Measurements from ENCODE around the gene OGN.

The OGN gene

GRCh38 chr9:92393686-92394085, 10.7 kb downstream of the OGN start:
- Histone ChIP-seq H3K36me3 (ENCODE audit: insufficient read depth, low read length) (no peaks in the 10 kb centered on the region; the same call in 1 of the 2 replicates), H3K27ac (no peak overlapping the region), H3K4me3 (no peak overlapping the region), H3K9ac (ENCODE audit: insufficient read length) (no peak overlapping the region), H3K9me3 (ENCODE audit: low read depth, low read length) (no peaks in the 10 kb centered on the region)
- TF ChIP-seq FOXP2 (optimal IDR thresholded peaks at IDR 0.05; ENCODE audit: control extremely low read depth, extremely low read length, insufficient read depth) (no peak), POLR2AphosphoS5 (IDR thresholded peaks at IDR 0.05; ENCODE audit: borderline replicate concordance, low read depth, low read length) (no peak), EZH2 (IDR thresholded peaks at IDR 0.05) (no peak)
- no peak for DNase-seq (ENCODE audit: low read depth, low spot score)

- Histone ChIP-seq H3K27ac (no peak overlapping the region), H3K36me3 (ENCODE audit: insufficient read depth, low read length) (no peaks in the 10 kb centered on the region; the same call in 1 of the 2 replicates), H3K9me3 (ENCODE audit: low read depth, low read length) (no peaks in the 10 kb centered on the region), H3K9ac (ENCODE audit: insufficient read length) (no peak overlapping the region), H3K4me3 (no peak overlapping the region)
- no peak for DNase-seq (ENCODE audit: low read depth, low spot score)
- TF ChIP-seq POLR2AphosphoS5 (IDR thresholded peaks at IDR 0.05; ENCODE audit: borderline replicate concordance, low read depth, low read length) (no peak), FOXP2 (optimal IDR thresholded peaks at IDR 0.05; ENCODE audit: control extremely low read depth, extremely low read length, insufficient read depth) (no peak), EZH2 (IDR thresholded peaks at IDR 0.05) (no peak)
Measured at GRCh38 chr9:92392690-92393089, 11.7 kb downstream of the OGN start.

- Histone ChIP-seq H3K36me3 (ENCODE audit: insufficient read depth, low read length) (no peaks in the 10 kb centered on the region), H3K4me3 (no peak overlapping the region), H3K9ac (ENCODE audit: insufficient read length) (no peak overlapping the region), H3K27ac (no peak overlapping the region), H3K9me3 (ENCODE audit: low read depth, low read length) (no peaks in the 10 kb centered on the region)
- DNase-seq (ENCODE audit: low read depth, low spot score) = no peak
- no peak for TF ChIP-seq EZH2 (IDR thresholded peaks at IDR 0.05)
- TF ChIP-seq POLR2AphosphoS5 (IDR thresholded peaks at IDR 0.05; ENCODE audit: borderline replicate concordance, low read depth, low read length) = no peak
- no peak for TF ChIP-seq FOXP2 (optimal IDR thresholded peaks at IDR 0.05; ENCODE audit: control extremely low read depth, extremely low read length, insufficient read depth)
Measured at GRCh38 chr9:92385953-92386352, 18.4 kb downstream of the OGN start.

DNA sequence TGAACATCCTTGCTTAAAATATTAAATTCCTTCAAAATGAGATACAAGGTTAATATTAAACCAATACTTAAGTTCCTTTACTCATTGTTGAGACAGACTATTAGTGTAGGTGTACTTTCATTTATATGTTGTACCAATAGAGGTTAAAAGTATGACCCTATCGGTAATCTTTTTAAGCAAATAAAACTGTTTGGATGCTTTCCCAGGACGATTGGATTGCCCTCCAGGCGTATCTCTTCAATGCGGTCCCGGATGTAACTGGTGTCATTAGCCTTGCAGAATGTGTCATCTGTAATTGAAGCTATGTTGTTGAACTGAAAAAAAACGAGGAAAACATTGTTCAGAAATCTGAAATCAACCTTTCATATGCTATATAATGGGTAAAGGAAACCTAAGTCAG, 18.9 kb downstream of the OGN start:
- no peak overlapping the region for H3K27ac ChIP-seq
- H3K9me3 ChIP-seq (ENCODE audit: low read depth, low read length) = no peaks in the 10 kb centered on the region
- H3K4me3 ChIP-seq = no peak overlapping the region
- no peak for TF ChIP-seq EZH2 (IDR thresholded peaks at IDR 0.05)
- TF ChIP-seq POLR2AphosphoS5 (IDR thresholded peaks at IDR 0.05; ENCODE audit: borderline replicate concordance, low read depth, low read length) = no peak
- TF ChIP-seq FOXP2 (optimal IDR thresholded peaks at IDR 0.05; ENCODE audit: control extremely low read depth, extremely low read length, insufficient read depth) = no peak
- H3K9ac ChIP-seq (ENCODE audit: insufficient read length) = no peak overlapping the region
- no peak for DNase-seq (ENCODE audit: low read depth, low spot score)
- no peaks in the 10 kb centered on the region for H3K36me3 ChIP-seq (ENCODE audit: insufficient read depth, low read length)

DNA sequence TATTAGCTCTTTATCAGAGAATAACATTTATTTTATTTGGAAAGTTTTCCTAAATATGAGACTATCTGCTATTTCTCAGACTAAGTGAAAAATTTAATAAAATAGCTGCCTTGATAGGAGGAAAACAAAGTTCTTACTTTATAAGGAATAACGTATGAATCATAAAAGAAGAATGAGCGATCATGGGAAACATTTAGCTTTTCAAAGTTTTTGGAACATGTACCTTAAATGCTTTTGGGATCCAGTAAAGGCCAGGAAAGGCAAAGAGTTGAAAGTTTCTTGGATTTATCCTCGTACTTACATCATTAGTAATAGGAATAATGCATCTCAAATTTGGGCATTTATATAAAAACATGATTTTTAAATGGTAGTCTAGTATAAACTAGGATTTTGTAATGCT, 19.4 kb downstream of the OGN start:
- H3K9me3 ChIP-seq (ENCODE audit: low read depth, low read length) = no peaks in the 10 kb centered on the region
- no peak for DNase-seq (ENCODE audit: low read depth, low spot score)
- H3K36me3 ChIP-seq (ENCODE audit: insufficient read depth, low read length) = no peaks in the 10 kb centered on the region
- no peak overlapping the region for H3K27ac ChIP-seq
- H3K9ac ChIP-seq (ENCODE audit: insufficient read length) = no peak overlapping the region
- no peak for TF ChIP-seq POLR2AphosphoS5 (IDR thresholded peaks at IDR 0.05; ENCODE audit: borderline replicate concordance, low read depth, low read length)
- no peak for TF ChIP-seq EZH2 (IDR thresholded peaks at IDR 0.05)
- TF ChIP-seq FOXP2 (optimal IDR thresholded peaks at IDR 0.05; ENCODE audit: control extremely low read depth, extremely low read length, insufficient read depth) = no peak
- no peak overlapping the region for H3K4me3 ChIP-seq

GRCh38 chr9:92384375-92384774, 20.0 kb downstream of the OGN start:
- no peak for DNase-seq (ENCODE audit: low read depth, low spot score)
- H3K27ac ChIP-seq = no peak overlapping the region

GRCh38 chr9:92381775-92382174, 22.6 kb downstream of the OGN start:
- no peaks in the 10 kb centered on the region for H3K9me3 ChIP-seq (ENCODE audit: low read depth, low read length)
- H3K27ac ChIP-seq = no peak overlapping the region
- H3K36me3 ChIP-seq (ENCODE audit: insufficient read depth, low read length) = no peaks in the 10 kb centered on the region
- DNase-seq (ENCODE audit: low read depth, low spot score) = no peak
- H3K9ac ChIP-seq (ENCODE audit: insufficient read length) = no peak overlapping the region
- H3K4me3 ChIP-seq = no peak overlapping the region
- TF ChIP-seq EZH2 (IDR thresholded peaks at IDR 0.05) (no peak), POLR2AphosphoS5 (IDR thresholded peaks at IDR 0.05; ENCODE audit: borderline replicate concordance, low read depth, low read length) (no peak), FOXP2 (optimal IDR thresholded peaks at IDR 0.05; ENCODE audit: control extremely low read depth, extremely low read length, insufficient read depth) (no peak)

More at GRCh38 chr9:92384375-92384774, 20.0 kb downstream of the OGN start:
- Histone ChIP-seq H3K36me3 (ENCODE audit: insufficient read depth, low read length) (no peaks in the 10 kb centered on the region), H3K4me3 (no peak overlapping the region), H3K9ac (ENCODE audit: insufficient read length) (no peak overlapping the region), H3K9me3 (ENCODE audit: low read depth, low read length) (no peaks in the 10 kb centered on the region)
- TF ChIP-seq EZH2 (IDR thresholded peaks at IDR 0.05) = no peak
- no peak for TF ChIP-seq POLR2AphosphoS5 (IDR thresholded peaks at IDR 0.05; ENCODE audit: borderline replicate concordance, low read depth, low read length)
- no peak for TF ChIP-seq FOXP2 (optimal IDR thresholded peaks at IDR 0.05; ENCODE audit: control extremely low read depth, extremely low read length, insufficient read depth)

GRCh38 chr9:92380603-92381002, 23.8 kb downstream of the OGN start:
- Histone ChIP-seq H3K9ac (ENCODE audit: insufficient read length) (no peak overlapping the region), H3K9me3 (ENCODE audit: low read depth, low read length) (no peaks in the 10 kb centered on the region), H3K36me3 (ENCODE audit: insufficient read depth, low read length) (no peaks in the 10 kb centered on the region), H3K27ac (peak overlapping the region; percentile 91; the same call in 1 of the 2 replicates), H3K4me3 (no peak overlapping the region)
- TF ChIP-seq POLR2AphosphoS5 (IDR thresholded peaks at IDR 0.05; ENCODE audit: borderline replicate concordance, low read depth, low read length) (no peak), FOXP2 (optimal IDR thresholded peaks at IDR 0.05; ENCODE audit: control extremely low read depth, extremely low read length, insufficient read depth) (no peak), EZH2 (IDR thresholded peaks at IDR 0.05) (no peak)
- DNase-seq (ENCODE audit: low read depth, low spot score) = no peak
